ENCODE measurements around the gene VAMP5.

DNA sequence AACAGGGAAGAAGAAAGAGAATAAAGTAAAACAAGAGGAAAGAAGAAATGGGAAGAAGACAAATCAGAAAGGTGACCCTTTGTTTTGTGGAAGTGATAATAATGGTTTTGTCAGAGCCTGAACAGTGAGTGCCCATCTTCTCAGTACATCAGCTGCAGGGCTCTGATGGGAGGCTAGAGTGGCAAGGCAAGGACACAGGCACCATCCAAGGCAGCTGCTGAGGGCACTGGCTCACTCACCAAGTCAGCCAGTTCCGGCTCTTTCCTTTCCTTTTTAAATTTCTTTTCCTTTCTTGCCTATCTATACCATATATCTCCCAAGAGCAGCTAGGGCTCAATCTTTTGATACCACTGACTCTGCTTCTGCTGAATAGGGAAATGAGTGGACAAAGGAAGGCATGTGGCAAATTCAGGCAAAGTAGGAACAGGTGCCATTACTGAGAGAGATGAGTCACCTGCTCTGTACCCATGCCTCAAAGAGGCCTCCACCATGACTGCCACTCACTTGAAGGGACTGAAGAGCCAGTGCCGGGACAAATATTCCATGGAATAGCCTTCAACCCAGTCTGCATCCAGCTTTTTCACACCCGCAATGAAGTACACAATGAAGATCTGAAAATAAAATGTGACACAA is 29.1 kb upstream of the VAMP5 start:
- TF ChIP-seq, protein P1, sequence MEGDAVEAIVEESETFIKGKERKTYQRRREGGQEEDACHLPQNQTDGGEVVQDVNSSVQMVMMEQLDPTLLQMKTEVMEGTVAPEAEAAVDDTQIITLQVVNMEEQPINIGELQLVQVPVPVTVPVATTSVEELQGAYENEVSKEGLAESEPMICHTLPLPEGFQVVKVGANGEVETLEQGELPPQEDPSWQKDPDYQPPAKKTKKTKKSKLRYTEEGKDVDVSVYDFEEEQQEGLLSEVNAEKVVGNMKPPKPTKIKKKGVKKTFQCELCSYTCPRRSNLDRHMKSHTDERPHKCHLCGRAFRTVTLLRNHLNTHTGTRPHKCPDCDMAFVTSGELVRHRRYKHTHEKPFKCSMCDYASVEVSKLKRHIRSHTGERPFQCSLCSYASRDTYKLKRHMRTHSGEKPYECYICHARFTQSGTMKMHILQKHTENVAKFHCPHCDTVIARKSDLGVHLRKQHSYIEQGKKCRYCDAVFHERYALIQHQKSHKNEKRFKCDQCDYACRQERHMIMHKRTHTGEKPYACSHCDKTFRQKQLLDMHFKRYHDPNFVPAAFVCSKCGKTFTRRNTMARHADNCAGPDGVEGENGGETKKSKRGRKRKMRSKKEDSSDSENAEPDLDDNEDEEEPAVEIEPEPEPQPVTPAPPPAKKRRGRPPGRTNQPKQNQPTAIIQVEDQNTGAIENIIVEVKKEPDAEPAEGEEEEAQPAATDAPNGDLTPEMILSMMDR (IDR thresholded peaks at IDR 0.05 in 2 of 3, conservative IDR thresholded peaks at IDR 0.05 in 1 of 3; ENCODE audit: borderline replicate concordance in 1 of 3, insufficient read depth in 1 of 3, low read depth in 2 of 3, low read length in 2 of 3), result no peak
- TF ChIP-seq YY1 (IDR thresholded peaks at IDR 0.05; ENCODE audit: extremely low read depth, insufficient replicate concordance, low read depth, low read length) (no peak), ELF1 (IDR thresholded peaks at IDR 0.05; ENCODE audit: borderline replicate concordance, low read depth) (no peak), POLR2A (IDR thresholded peaks at IDR 0.05; ENCODE audit: borderline replicate concordance, extremely low read depth, insufficient read depth, insufficient read length) (no peak), POLR2AphosphoS5 (IDR thresholded peaks at IDR 0.05; ENCODE audit: low read depth, low read length) (no peak), SIN3A (IDR thresholded peaks at IDR 0.05; ENCODE audit: low read depth) (no peak), EZH2 (IDR thresholded peaks at IDR 0.05) (no peak), SRF (IDR thresholded peaks at IDR 0.05; ENCODE audit: low read depth) (no peak), JUND (IDR thresholded peaks at IDR 0.05) (no peak), TCF7L2 (IDR thresholded peaks at IDR 0.05; ENCODE audit: borderline replicate concordance, extremely low read depth, insufficient read depth, insufficient read length) (no peak), EZH2phosphoT487 (IDR thresholded peaks at IDR 0.05; ENCODE audit: borderline replicate concordance) (no peak)
- TF ChIP-seq, protein P2, sequence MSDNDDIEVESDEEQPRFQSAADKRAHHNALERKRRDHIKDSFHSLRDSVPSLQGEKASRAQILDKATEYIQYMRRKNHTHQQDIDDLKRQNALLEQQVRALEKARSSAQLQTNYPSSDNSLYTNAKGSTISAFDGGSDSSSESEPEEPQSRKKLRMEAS (IDR thresholded peaks at IDR 0.05), result no peak

Data from HCT116 (cell line).